Measurements from ENCODE around the gene ARGLU1. TPM values are rescaled to one million over a fixed set of nuclear protein-coding genes. Genes with fewer than 3 reads are reported as not detected.
A peak's percentile ranks its signal among the peaks of the same experiment; 100 is the strongest.

The ARGLU1 gene
- total RNA-seq, 1 donor from 2014 or later, result 467 TPM

DNA sequence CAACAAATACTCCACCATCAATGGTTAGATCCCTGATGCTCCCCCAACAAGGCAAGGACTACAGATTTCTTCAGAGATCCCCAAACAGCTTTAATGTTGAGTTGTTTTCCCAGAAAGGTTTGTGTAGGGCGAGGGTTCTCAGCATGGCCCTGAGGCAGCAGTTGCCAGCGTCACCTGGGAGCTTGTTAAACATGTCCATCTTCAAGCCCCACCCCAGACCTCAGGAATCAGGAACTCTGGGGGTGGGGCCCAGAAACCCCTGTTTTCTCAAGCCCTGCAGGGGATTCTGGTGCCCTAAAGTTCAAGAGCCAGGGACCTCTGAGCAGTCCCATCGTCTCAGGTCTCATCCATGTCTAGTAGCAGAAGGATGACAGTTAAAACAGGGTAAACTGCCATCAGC is 42.1 kb downstream of the ARGLU1 start:
- TF ChIP-seq EZH2 (IDR thresholded peaks at IDR 0.05) (no peak), EZH2phosphoT487 (IDR thresholded peaks at IDR 0.05) (no peak)
- TF ChIP-seq, protein P1, sequence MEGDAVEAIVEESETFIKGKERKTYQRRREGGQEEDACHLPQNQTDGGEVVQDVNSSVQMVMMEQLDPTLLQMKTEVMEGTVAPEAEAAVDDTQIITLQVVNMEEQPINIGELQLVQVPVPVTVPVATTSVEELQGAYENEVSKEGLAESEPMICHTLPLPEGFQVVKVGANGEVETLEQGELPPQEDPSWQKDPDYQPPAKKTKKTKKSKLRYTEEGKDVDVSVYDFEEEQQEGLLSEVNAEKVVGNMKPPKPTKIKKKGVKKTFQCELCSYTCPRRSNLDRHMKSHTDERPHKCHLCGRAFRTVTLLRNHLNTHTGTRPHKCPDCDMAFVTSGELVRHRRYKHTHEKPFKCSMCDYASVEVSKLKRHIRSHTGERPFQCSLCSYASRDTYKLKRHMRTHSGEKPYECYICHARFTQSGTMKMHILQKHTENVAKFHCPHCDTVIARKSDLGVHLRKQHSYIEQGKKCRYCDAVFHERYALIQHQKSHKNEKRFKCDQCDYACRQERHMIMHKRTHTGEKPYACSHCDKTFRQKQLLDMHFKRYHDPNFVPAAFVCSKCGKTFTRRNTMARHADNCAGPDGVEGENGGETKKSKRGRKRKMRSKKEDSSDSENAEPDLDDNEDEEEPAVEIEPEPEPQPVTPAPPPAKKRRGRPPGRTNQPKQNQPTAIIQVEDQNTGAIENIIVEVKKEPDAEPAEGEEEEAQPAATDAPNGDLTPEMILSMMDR (IDR thresholded peaks at IDR 0.05), result no peak
- H3K27me3 Mint-ChIP-seq (ENCODE audit: insufficient read depth, low read depth), result peaks cover 2% of the 10 kb centered on the region

DNA sequence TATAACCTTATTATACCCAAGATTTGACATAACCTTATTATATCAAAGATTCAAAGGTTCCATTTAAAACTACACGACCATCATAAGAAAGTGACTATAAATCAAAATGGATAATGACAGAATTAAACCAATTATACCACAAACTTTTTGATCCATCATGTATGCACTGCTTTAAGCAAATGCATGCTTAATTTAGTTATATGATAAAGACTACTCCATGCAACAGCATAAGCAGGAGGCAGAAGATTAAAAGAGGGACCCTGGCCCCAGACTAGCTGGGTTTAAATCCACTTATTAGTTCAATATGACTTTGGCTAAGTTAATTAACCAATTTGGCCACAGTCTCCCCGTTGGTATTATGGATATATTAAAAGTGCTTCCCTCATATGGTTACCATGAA is 43.8 kb downstream of the ARGLU1 start:
- Histone ChIP-seq H2AFZ (replicated peaks) (no peak overlapping the region), H3K27ac (no peak overlapping the region), H3K4me2 (peak overlapping the region; percentile 29), H4K20me1 (ENCODE audit: low read depth) (peaks cover 100% of the 10 kb centered on the region), H3K36me3 (peaks cover 9% of the 10 kb centered on the region), H3K27me3 (no peaks in the 10 kb centered on the region), H3K4me3 (no peak overlapping the region), H3K79me2 (ENCODE audit: low read depth) (peaks cover 100% of the 10 kb centered on the region), H3K9ac (no peak overlapping the region), H3K4me1 (peaks cover 92% of the 10 kb centered on the region), H3K9me3 (ENCODE audit: low read depth) (no peaks in the 10 kb centered on the region), H3F3A (ENCODE audit: low read depth) (peaks cover 10% of the 10 kb centered on the region)
- H3K27ac Mint-ChIP-seq, result no peak overlapping the region
- H3K9me3 Mint-ChIP-seq, result no peaks in the 10 kb centered on the region
- TF ChIP-seq, protein P1 (IDR thresholded peaks at IDR 0.05), result no peak
- TF ChIP-seq EZH2 (IDR thresholded peaks at IDR 0.05) (no peak), EZH2phosphoT487 (IDR thresholded peaks at IDR 0.05) (no peak)
- DNase-seq (ENCODE audit: low spot score), result no peak
- no peaks in the 10 kb centered on the region for H3K27me3 Mint-ChIP-seq (ENCODE audit: insufficient read depth, low read depth)
- peaks cover 40% of the 10 kb centered on the region for H3K36me3 Mint-ChIP-seq
- no peak overlapping the region for H3K4me3 Mint-ChIP-seq
- H3K4me1 Mint-ChIP-seq, result peaks cover 85% of the 10 kb centered on the region

More for the DNA sequence above, 42.1 kb downstream of the ARGLU1 start:
- Histone ChIP-seq H3K9me3 (ENCODE audit: low read depth) (no peaks in the 10 kb centered on the region), H3K36me3 (peaks cover 9% of the 10 kb centered on the region), H3F3A (ENCODE audit: low read depth) (peaks cover 27% of the 10 kb centered on the region), H3K27me3 (no peaks in the 10 kb centered on the region), H3K4me1 (peaks cover 96% of the 10 kb centered on the region), H4K20me1 (ENCODE audit: low read depth) (peaks cover 100% of the 10 kb centered on the region), H3K9ac (no peak overlapping the region), H3K4me2 (no peak overlapping the region), H3K79me2 (ENCODE audit: low read depth) (peaks cover 100% of the 10 kb centered on the region), H2AFZ (replicated peaks) (no peak overlapping the region), H3K27ac (no peak overlapping the region), H3K4me3 (no peak overlapping the region)
- Mint-ChIP-seq H3K36me3 (peaks cover 32% of the 10 kb centered on the region), H3K4me3 (no peak overlapping the region), H3K27ac (no peak overlapping the region), H3K9me3 (no peaks in the 10 kb centered on the region), H3K4me1 (peaks cover 91% of the 10 kb centered on the region)
- no peak for DNase-seq (ENCODE audit: low spot score)

DNA sequence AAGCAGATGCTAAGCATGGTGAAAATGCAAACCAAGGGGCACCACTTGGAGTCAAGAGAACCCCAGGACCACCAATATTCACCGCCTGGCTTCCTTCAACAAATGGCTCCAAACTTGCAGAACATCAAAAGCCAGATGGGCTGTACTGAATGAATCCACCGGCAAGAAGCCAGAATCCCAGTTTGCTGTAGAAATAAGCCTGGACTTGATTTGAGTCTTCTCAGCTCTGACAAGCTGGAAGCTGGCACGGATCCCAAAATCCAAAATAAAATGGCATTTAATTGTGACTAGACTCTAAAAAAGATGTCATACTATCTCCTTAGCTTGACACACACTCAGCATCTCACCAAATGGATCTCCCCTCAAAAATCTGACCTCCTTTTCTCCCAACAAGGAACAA is 44.4 kb downstream of the ARGLU1 start:
- no peak overlapping the region for H2AFZ ChIP-seq (replicated peaks)
- peaks cover 100% of the 10 kb centered on the region for H3K79me2 ChIP-seq (ENCODE audit: low read depth)
- no peak overlapping the region for H3K4me3 Mint-ChIP-seq
- H3K27ac ChIP-seq, result no peak overlapping the region
- peaks cover 87% of the 10 kb centered on the region for H3K4me1 ChIP-seq
- H3K4me1 Mint-ChIP-seq, result peaks cover 85% of the 10 kb centered on the region
- H3K4me3 ChIP-seq, result no peak overlapping the region
- H3K9me3 ChIP-seq (ENCODE audit: low read depth), result no peaks in the 10 kb centered on the region
- H3K9me3 Mint-ChIP-seq, result peaks cover 5% of the 10 kb centered on the region
- no peak overlapping the region for H3K9ac ChIP-seq
- peaks cover 8% of the 10 kb centered on the region for H3K36me3 ChIP-seq
- peak overlapping the region; percentile 29 for H3K4me2 ChIP-seq
- H3F3A ChIP-seq (ENCODE audit: low read depth), result peaks cover 4% of the 10 kb centered on the region
- peaks cover 45% of the 10 kb centered on the region for H3K36me3 Mint-ChIP-seq
- no peaks in the 10 kb centered on the region for H3K27me3 Mint-ChIP-seq (ENCODE audit: insufficient read depth, low read depth)
- peaks cover 100% of the 10 kb centered on the region for H4K20me1 ChIP-seq (ENCODE audit: low read depth)
- H3K27ac Mint-ChIP-seq, result no peak overlapping the region
- DNase-seq (ENCODE audit: low spot score), result no peak
- TF ChIP-seq EZH2phosphoT487 (IDR thresholded peaks at IDR 0.05) (no peak), EZH2 (IDR thresholded peaks at IDR 0.05) (no peak)
- TF ChIP-seq, protein P1 (IDR thresholded peaks at IDR 0.05), result no peak
- H3K27me3 ChIP-seq, result no peaks in the 10 kb centered on the region

Measured in neural progenitor cell (in vitro differentiated cells).